ENCODE measurements around the gene ICAM1.

Gene ICAM1

DNA sequence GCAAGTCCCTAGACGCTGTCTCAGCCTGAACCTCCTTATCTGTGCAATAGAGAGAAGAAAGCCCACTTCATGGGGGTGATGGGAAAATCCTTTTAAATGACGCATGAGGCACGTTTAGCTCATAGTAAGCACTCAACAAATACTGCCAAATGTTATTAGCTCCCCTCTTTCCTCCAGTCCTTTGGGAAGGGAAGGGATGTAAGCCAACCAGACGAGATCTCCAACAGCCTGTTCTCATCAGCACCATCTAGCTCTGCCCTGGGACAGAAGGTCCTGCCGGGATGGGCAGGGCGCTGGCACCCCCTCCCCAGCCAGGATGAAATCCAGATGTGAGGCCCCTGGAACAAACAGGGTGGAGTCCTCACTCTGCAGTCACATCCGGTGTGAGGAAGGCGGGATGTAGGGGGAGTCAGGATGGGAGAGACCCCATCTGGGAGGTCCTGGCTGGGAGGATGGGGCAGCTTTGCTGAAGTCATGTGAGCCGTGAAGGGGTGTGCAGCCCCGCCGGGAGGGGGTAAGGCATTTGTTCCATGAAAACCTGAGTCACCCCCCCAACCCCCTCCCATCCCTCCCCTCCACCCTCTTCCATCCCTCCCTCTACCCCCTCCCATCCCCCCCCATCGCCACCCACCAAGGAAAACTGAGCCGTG, 44.4 kb upstream of the ICAM1 start:
- Histone ChIP-seq H3K4me3 (replicated peaks; ENCODE audit: low read depth, low read length) (no peak overlapping the region), H3K27me3 (replicated peaks; ENCODE audit: control insufficient read depth, insufficient read depth, low read length) (no peaks in the 10 kb centered on the region), H3K36me3 (ENCODE audit: control insufficient read depth, insufficient read depth, low read length) (peaks cover 13% of the 10 kb centered on the region)
- no peak for TF ChIP-seq CTCF (IDR thresholded peaks at IDR 0.05; ENCODE audit: insufficient read depth, low read length, poor library complexity, severe bottlenecking)
- DNase-seq (ENCODE audit: extremely low read depth, insufficient read length) = no peak

DNA sequence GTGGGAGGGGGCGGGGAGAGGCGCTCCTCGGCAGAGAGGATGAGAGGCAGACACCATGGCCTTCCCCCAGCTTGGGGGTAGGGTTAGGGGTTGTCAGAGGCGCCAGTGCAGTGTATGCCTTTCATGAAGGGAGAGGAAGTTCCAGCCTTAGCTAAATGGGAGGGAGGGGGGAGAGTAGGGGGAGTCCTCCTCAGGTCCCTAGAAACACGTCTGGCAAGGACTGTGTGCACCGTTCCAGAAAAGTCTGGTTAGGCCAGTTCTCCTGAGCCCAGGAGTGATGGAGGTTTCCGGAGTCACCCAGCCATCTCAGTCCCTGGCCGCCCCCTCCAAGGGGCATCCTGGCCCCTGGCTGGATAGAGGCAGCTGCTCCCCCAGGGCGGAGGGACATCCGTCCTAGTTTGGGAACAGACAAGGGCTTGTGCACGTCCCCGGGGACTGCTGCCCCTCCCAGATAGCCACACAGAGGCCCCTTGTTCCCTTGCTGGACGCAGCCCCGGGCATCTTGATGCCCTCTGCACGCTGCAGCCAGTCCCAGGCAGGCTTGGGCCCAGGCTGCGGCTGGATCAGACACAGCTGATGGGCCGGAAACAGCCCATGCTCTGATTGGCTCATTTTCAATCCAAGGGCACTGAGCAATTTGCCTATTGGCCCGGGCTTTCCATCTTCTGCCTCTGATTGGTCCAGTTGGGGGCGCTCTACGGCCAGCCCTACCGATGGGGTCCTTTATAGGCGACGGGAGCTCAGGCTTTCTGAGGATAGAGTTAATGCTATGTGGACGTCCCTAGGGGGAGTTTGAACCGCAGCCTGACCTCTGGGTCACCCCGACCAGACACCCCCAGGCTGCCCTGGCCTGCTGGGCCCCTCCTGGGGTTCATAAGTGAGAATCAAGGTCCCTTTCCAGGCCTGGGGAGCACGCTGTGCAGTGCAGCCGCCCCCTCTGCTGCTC, 43.6 kb upstream of the ICAM1 start:
- no peak overlapping the region for H3K4me3 ChIP-seq (replicated peaks; ENCODE audit: low read depth, low read length)
- peak; percentile 20 for TF ChIP-seq CTCF (IDR thresholded peaks at IDR 0.05; ENCODE audit: insufficient read depth, low read length, poor library complexity, severe bottlenecking)
- H3K36me3 ChIP-seq (ENCODE audit: control insufficient read depth, insufficient read depth, low read length) = peaks cover 13% of the 10 kb centered on the region
- H3K27me3 ChIP-seq (replicated peaks; ENCODE audit: control insufficient read depth, insufficient read depth, low read length) = no peaks in the 10 kb centered on the region
- no peak for DNase-seq (ENCODE audit: extremely low read depth, insufficient read length)

DNA sequence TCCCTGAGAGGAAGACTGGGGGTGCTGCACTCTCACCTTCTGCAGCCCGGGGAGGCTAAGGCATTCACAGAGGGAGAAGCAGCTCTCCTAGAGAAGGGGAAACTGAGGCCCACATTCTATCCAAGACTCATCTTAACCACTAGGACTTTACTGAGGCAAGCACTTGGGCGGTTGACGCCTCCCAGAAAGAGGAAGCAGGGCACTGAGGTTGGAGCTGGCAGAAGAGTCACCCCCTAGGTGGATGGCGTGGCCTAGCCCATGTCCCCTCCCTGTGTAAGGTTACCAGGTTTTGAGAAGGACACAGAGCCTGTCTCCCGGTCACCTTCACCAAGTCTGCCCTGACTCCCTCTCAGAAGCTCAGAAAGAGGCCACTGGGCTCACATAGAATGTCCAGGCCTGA, 42.5 kb upstream of the ICAM1 start:
- no peak for DNase-seq (ENCODE audit: extremely low read depth, insufficient read length)
- Histone ChIP-seq H3K4me3 (replicated peaks; ENCODE audit: low read depth, low read length) (peak overlapping the region; percentile 23), H3K36me3 (ENCODE audit: control insufficient read depth, insufficient read depth, low read length) (peaks cover 11% of the 10 kb centered on the region), H3K27me3 (replicated peaks; ENCODE audit: control insufficient read depth, insufficient read depth, low read length) (no peaks in the 10 kb centered on the region)
- TF ChIP-seq CTCF (IDR thresholded peaks at IDR 0.05; ENCODE audit: insufficient read depth, low read length, poor library complexity, severe bottlenecking) = no peak

GRCh38 chr19:10228920-10229319, 42.0 kb upstream of the ICAM1 start:
- H3K4me3 ChIP-seq (replicated peaks; ENCODE audit: low read depth, low read length) = peak overlapping the region; percentile 23
- H3K27me3 ChIP-seq (replicated peaks; ENCODE audit: control insufficient read depth, insufficient read depth, low read length) = no peaks in the 10 kb centered on the region
- DNase-seq (ENCODE audit: extremely low read depth, insufficient read length) = no peak
- peak; percentile 70 for TF ChIP-seq CTCF (IDR thresholded peaks at IDR 0.05; ENCODE audit: insufficient read depth, low read length, poor library complexity, severe bottlenecking)
- H3K36me3 ChIP-seq (ENCODE audit: control insufficient read depth, insufficient read depth, low read length) = peaks cover 9% of the 10 kb centered on the region

GRCh38 chr19:10230173-10230860, 40.6 kb upstream of the ICAM1 start:
- TF ChIP-seq CTCF (IDR thresholded peaks at IDR 0.05; ENCODE audit: insufficient read depth, low read length, poor library complexity, severe bottlenecking) = no peak
- Histone ChIP-seq H3K36me3 (ENCODE audit: control insufficient read depth, insufficient read depth, low read length) (no peaks in the 10 kb centered on the region), H3K27me3 (replicated peaks; ENCODE audit: control insufficient read depth, insufficient read depth, low read length) (no peaks in the 10 kb centered on the region), H3K4me3 (replicated peaks; ENCODE audit: low read depth, low read length) (peak overlapping the region; percentile 91)
- peak; percentile 63 for DNase-seq (ENCODE audit: extremely low read depth, insufficient read length)

Measured in GM06990 (cell line).